ENCODE measurements around the gene MRPL34. TPM values are rescaled to one million over a fixed set of nuclear protein-coding genes. Genes with fewer than 3 reads are reported as not detected.

Gene MRPL34
- total and polyA plus RNA-seq, 9 of the 15 experiments (the other 6 are each of a cell fraction or from before 2014, with no cell fraction given), result 11.5 to 256 (median 72.5) TPM

- no peaks in the 10 kb centered on the region for H3K27me3 ChIP-seq (ENCODE audit: control insufficient read depth in 2 of 2, insufficient read depth in 2 of 2, low read length in 2 of 2)
- no TSS peak for BruUV-seq (replicated peaks)
- H3K4me3 ChIP-seq, result no peak overlapping the region
- no peaks in the 10 kb centered on the region for H3K9me3 ChIP-seq (replicated peaks; ENCODE audit: control insufficient read depth, insufficient read depth, low read depth, low read length)
- H3K27ac ChIP-seq (ENCODE audit: extremely low read depth, low read depth, low read length), result no peak overlapping the region
- ATAC-seq (no peak), DNase-seq (ENCODE audit: extremely low read depth in 1 of 4, low spot score in 3 of 4) (no peak), FAIRE-seq (no peak)
- no peaks in the 10 kb centered on the region; the same call in 1 of the 2 replicates for H4K20me1 ChIP-seq (replicated peaks; ENCODE audit: control insufficient read depth, insufficient read depth, low read length)
- in situ Hi-C loops (cut with MboI) (no loop called here), intact Hi-C loops (cut with micrococcal nuclease) (no loop called here)
- TF ChIP-seq, protein P1, sequence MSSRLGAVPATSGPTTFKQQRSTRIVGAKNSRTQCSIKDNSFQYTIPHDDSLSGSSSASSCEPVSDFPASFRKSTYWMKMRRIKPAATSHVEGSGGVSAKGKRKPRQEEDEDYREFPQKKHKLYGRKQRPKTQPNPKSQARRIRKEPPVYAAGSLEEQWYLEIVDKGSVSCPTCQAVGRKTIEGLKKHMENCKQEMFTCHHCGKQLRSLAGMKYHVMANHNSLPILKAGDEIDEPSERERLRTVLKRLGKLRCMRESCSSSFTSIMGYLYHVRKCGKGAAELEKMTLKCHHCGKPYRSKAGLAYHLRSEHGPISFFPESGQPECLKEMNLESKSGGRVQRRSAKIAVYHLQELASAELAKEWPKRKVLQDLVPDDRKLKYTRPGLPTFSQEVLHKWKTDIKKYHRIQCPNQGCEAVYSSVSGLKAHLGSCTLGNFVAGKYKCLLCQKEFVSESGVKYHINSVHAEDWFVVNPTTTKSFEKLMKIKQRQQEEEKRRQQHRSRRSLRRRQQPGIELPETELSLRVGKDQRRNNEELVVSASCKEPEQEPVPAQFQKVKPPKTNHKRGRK (tag; IDR thresholded peaks at IDR 0.05), result no peak
- TF ChIP-seq MTA2 (IDR thresholded peaks at IDR 0.05; ENCODE audit: low read depth) (no peak), IRF2 (CRISPR knock-in tag; IDR thresholded peaks at IDR 0.05) (no peak), RBM17 (IDR thresholded peaks at IDR 0.05; ENCODE audit: borderline replicate concordance, low read depth, low read length) (no peak), NFYB (IDR thresholded peaks at IDR 0.05; ENCODE audit: extremely low read depth, insufficient read length) (no peak), ZNF76 (CRISPR knock-in tag; IDR thresholded peaks at IDR 0.05; ENCODE audit: borderline replicate concordance) (no peak), ZNF121 (CRISPR knock-in tag; conservative IDR thresholded peaks at IDR 0.05) (no peak), XRCC3 (IDR thresholded peaks at IDR 0.05) (no peak), ZNF175 (CRISPR knock-in tag; IDR thresholded peaks at IDR 0.05; ENCODE audit: low read depth) (no peak), PTRF (tag; IDR thresholded peaks at IDR 0.05) (no peak), NR2F6 (CRISPR knock-in tag; IDR thresholded peaks at IDR 0.05) (no peak), BMI1 (IDR thresholded peaks at IDR 0.05; ENCODE audit: low read length) (no peak), BCOR (IDR thresholded peaks at IDR 0.05) (no peak), CBX8 (IDR thresholded peaks at IDR 0.05; ENCODE audit: borderline replicate concordance, extremely low read depth, low read depth, low read length, poor library complexity, severe bottlenecking) (no peak), ZNF263 (CRISPR knock-in tag; IDR thresholded peaks at IDR 0.05; ENCODE audit: borderline replicate concordance) (no peak), NCOA2 (IDR thresholded peaks at IDR 0.05; ENCODE audit: partially characterized antibody in 2 of 2) (no peak), CCAR2 (IDR thresholded peaks at IDR 0.05; ENCODE audit: low read depth, low read length) (no peak), KLF1 (tag; IDR thresholded peaks at IDR 0.05) (no peak)
- TF ChIP-seq, protein P2, sequence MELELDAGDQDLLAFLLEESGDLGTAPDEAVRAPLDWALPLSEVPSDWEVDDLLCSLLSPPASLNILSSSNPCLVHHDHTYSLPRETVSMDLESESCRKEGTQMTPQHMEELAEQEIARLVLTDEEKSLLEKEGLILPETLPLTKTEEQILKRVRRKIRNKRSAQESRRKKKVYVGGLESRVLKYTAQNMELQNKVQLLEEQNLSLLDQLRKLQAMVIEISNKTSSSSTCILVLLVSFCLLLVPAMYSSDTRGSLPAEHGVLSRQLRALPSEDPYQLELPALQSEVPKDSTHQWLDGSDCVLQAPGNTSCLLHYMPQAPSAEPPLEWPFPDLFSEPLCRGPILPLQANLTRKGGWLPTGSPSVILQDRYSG (tag; conservative IDR thresholded peaks at IDR 0.05; ENCODE audit: low read depth), result no peak
- no peak overlapping the region for H3K4me2 ChIP-seq (ENCODE audit: insufficient read depth, low read length)
- ChIA-PET POLR2A (no interaction called here), CTCF (ENCODE audit: low intra/inter-chr PET ratio) (no interaction called here)
- H3K79me2 ChIP-seq (ENCODE audit: control insufficient read depth, insufficient read depth, low read length), result peaks cover 16% of the 10 kb centered on the region
- H2AFZ ChIP-seq (ENCODE audit: low read depth, low read length), result no peak overlapping the region
- no peak overlapping the region for H3K9ac ChIP-seq (ENCODE audit: insufficient read depth in 1 of 2, low read depth in 2 of 2, low read length in 2 of 2)
- 90% methylated on average over 6 of the region's 7 CpGs for WGBS (ENCODE audit: insufficient coverage, low coverage, missing lambda C conversion rate)
- H3K36me3 ChIP-seq (ENCODE audit: control insufficient read depth, insufficient read depth, low read length), result peaks cover 24% of the 10 kb centered on the region; the same call in 1 of the 3 replicates
- H3K4me1 ChIP-seq (replicated peaks in 1 of 2; ENCODE audit: control insufficient read depth in 2 of 2, insufficient read depth in 2 of 2, low read length in 2 of 2), result peaks cover 7 to 44% of the 10 kb centered on the region in 2 experiments; a peak in 4 of 5 replicates
- no peaks in the 10 kb centered on the region for H3K9me1 ChIP-seq (ENCODE audit: control insufficient read depth, insufficient read depth, low read length)
These were observed 36.2 kb downstream of the MRPL34 start for GRCh38 chr19:17341845-17342244.

All from K562 (cell line).